Measurements from ENCODE around the gene NME7.

DNA sequence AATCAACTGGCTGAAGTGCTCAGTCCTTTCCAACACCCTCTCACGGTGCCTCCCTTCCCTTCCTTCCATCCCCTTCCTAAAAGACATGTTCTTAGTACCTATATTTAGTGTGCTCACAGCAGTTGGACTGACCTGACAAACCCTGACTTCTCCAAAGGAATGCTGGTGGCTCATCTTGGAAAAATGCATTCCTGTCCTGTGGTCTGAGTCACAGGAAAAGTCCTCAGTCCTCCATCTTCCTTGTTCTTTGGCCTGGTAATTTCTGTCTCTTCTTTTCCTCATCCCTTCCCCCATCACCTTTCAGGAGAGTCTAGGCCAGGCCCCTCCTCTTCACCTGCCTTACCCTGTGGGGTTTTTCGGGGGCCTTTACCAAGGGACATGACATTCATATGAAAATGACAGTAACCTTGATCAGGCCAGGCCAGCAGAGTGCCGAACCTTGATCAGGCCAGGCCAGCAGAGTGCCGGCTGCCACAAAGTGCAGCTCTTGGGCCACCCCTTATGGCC, 253.9 kb downstream of the NME7 start:
- TF ChIP-seq, protein P1, sequence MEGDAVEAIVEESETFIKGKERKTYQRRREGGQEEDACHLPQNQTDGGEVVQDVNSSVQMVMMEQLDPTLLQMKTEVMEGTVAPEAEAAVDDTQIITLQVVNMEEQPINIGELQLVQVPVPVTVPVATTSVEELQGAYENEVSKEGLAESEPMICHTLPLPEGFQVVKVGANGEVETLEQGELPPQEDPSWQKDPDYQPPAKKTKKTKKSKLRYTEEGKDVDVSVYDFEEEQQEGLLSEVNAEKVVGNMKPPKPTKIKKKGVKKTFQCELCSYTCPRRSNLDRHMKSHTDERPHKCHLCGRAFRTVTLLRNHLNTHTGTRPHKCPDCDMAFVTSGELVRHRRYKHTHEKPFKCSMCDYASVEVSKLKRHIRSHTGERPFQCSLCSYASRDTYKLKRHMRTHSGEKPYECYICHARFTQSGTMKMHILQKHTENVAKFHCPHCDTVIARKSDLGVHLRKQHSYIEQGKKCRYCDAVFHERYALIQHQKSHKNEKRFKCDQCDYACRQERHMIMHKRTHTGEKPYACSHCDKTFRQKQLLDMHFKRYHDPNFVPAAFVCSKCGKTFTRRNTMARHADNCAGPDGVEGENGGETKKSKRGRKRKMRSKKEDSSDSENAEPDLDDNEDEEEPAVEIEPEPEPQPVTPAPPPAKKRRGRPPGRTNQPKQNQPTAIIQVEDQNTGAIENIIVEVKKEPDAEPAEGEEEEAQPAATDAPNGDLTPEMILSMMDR (IDR thresholded peaks at IDR 0.05): no peak
- no peak for TF ChIP-seq POLR2A (IDR thresholded peaks at IDR 0.05)
